NCI-H446 (cell line): ENCODE measurements around the gene CDHR2.

Source experiments
- DNase-seq, 2 experiments: peaks; one replicate each; lab custom pipeline; 2025; lab: John Stamatoyannopoulos, UW

The CDHR2 gene

GRCh38 chr5:176548967-176549444 lies at the start of gene CDHR2:
Gene CDHR2 (plus strand): TSS chr5:176549342. CDS start chr5:176565353, 16,011 bp downstream.
- no peak for DNase-seq

- DNase-seq = no peak
These were observed 48.6 kb upstream of the CDHR2 start for GRCh38 chr5:176500511-176500910.

GRCh38 chr5:176501333-176501732 lies 47.8 kb upstream of the CDHR2 start:
- DNase-seq = no peak

GRCh38 chr5:176503496-176503895 lies 45.6 kb upstream of the CDHR2 start:
- DNase-seq = no peak

GRCh38 chr5:176507911-176508310 lies 41.2 kb upstream of the CDHR2 start:
- DNase-seq = no peak

- DNase-seq = no peak
These were observed 40.5 kb upstream of the CDHR2 start for GRCh38 chr5:176508603-176509002.

- DNase-seq = no peak
These were observed 35.4 kb upstream of the CDHR2 start for GRCh38 chr5:176513788-176514187.

- DNase-seq = no peak
These were observed 34.7 kb upstream of the CDHR2 start for GRCh38 chr5:176514244-176514950.

- no peak for DNase-seq
These were observed 33.7 kb upstream of the CDHR2 start for GRCh38 chr5:176515396-176515795.

GRCh38 chr5:176517053-176517661 lies 32.0 kb upstream of the CDHR2 start:
- no peak for DNase-seq

GRCh38 chr5:176519810-176520720 lies 29.1 kb upstream of the CDHR2 start:
- no peak for DNase-seq

- DNase-seq = no peak
These were observed 27.9 kb upstream of the CDHR2 start for GRCh38 chr5:176521286-176521685.

GRCh38 chr5:176521699-176522263 lies 27.4 kb upstream of the CDHR2 start:
- DNase-seq = no peak

- DNase-seq = no peak
These were observed 25.0 kb upstream of the CDHR2 start for GRCh38 chr5:176524138-176524537.

- DNase-seq = no peak
These were observed 24.2 kb upstream of the CDHR2 start for GRCh38 chr5:176524987-176525386.

GRCh38 chr5:176525677-176526076 lies 23.5 kb upstream of the CDHR2 start:
- no peak for DNase-seq

- DNase-seq = no peak
These were observed 22.7 kb upstream of the CDHR2 start for GRCh38 chr5:176526462-176526861.

GRCh38 chr5:176527246-176528222 lies 21.6 kb upstream of the CDHR2 start:
- no peak for DNase-seq

- DNase-seq = no peak
These were observed 20.8 kb upstream of the CDHR2 start for GRCh38 chr5:176528301-176528700.

GRCh38 chr5:176528761-176529115 lies 20.4 kb upstream of the CDHR2 start:
- no peak for DNase-seq

- no peak for DNase-seq
These were observed 19.9 kb upstream of the CDHR2 start for GRCh38 chr5:176529116-176529740.
